HG03378 (cell line): ENCODE measurements around the gene CTNNA1.
"Not testable (repeated sequence)": the region's sequence is repeated elsewhere in the genome, so short reads cannot be mapped to it uniquely, and the experiment has no call there.

ENCODE experiments used
- ATAC-seq: cut with Tn5 transposase; IDR thresholded peaks from one replicate; pipeline ENCODE4 v1.9.1; 2021; ENCODE audit warnings: mild to moderate bottlenecking, moderate library complexity; ENCODE audit not compliant: unreplicated experiment

The CTNNA1 gene

GRCh38 chr5:138757061-138757776 is 4.0 kb downstream of the CTNNA1 start:
- ATAC-seq: no peak

DNA sequence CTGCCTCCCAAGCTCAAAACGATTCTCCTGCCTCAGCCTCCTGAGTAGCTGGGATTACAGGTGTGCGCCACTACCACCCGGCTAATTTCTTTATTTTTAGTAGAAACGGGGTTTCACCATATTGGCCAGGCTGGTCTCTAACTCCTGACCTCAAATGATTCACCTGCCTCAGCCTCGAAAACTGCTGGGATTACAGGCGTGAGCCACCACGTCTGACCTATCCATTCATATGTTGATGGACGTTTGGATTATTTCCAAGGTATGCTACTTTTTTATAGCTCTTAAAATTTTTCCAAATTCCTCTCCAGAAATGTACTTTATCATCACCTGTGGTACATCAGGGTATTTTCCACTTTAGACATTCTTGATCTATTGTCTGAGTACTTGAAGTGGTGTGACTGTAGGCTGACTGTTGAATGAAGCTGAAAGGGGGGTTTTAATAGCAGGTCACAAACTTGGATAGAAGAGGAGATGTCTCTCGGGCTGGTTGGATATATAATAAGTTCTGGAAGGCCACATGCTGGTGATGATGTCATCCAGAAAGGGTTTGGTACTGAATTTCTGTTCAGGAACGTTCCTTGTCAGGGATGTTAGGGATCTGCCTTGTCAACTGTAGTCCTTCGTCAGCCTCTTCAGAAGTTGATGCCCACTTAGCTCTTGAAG is 7.4 kb downstream of the CTNNA1 start:
- no peak for ATAC-seq

GRCh38 chr5:138761115-138761514 is 7.9 kb downstream of the CTNNA1 start:
- ATAC-seq: not testable (repeated sequence)

DNA sequence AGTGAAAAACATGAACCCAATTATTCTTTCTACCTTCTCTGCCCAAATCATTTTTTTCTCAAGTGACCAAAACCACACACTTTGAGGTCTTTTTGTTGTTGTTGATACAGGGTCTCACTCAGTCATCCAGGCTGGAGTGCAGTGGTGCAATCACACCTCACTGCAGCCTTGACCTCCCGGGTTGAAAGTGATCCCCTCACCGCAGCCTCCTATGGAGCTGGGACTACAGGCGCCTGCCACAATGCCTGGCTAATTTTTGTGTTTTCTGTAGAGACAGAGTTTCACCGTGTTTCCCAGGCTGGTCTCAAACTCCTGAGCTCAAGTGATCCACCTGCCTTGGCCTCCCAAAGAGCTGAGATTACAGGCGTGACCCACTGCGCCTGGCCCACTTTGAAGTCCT is 8.4 kb downstream of the CTNNA1 start:
- ATAC-seq: not testable (repeated sequence)

DNA sequence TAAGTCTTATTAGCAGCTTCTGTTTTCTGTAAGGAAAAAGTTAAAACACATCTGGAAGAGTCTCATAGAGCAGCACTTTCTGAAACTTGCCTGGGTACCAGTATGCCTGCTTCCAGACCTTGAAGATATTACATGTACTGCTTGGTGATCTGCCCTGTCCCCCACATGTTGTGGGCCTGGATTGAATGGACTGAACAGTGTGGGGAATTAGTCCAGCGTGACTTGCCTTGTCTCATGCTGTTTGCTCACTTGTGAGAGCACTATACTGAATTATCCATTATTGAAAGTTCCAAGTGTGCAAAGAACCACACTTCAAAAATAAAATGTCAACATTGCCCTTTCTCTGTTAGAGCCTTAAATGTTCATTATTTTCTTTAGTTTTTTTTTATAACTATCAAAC is 8.9 kb downstream of the CTNNA1 start:
- no peak for ATAC-seq

DNA sequence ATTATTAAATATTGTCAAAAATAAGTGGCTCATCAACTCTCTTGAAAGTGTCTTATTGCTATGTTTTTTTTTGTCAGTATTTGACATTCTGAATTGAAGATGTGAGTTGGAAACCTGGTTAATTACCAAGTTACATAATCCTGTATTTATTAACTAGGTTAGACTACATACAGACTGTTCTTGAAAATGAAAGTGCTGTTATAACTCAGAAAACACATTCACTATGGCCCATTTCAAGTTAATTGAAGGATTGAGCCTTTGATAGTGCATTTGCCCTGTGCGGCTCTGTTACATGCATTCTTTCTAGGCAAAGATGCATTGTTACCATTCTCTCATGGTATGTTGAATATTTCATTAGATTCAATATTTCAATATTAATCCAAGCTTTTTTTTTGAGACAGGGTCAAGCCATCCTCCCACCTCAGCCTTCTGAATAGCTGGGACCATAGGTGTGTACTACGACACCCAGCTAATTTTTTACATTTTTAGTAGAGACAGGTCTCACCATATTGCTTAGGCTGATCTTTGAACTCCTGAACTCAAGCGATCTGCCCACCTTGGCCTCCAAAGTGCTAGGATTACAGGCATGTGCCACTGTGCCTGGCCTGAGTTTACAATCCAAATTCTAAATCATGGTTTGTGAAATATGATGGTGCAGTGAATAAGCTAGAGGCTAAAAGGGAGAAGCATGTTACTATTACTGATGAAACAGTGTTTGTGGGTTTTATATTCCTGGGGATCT is 10.0 kb downstream of the CTNNA1 start:
- no peak for ATAC-seq

DNA sequence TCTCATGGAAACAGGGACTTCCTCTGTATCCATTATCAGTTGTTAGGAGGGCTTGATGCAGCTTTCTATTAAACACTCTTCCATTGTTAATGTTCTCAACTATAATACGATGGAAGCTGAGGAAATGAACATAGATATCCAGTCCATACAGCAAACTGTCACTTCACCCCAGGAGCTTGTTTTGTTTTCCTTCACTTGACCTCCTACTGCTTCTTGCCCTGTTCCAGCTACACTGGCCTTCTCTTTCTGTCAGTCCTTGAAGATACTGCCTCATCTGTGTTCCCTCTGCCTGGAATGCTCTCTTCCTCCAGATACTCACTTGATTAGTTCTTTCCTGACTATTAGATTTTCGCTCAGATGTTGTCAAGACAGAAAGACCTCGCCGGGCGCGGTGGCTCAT is 17.1 kb downstream of the CTNNA1 start:
- no peak for ATAC-seq

DNA sequence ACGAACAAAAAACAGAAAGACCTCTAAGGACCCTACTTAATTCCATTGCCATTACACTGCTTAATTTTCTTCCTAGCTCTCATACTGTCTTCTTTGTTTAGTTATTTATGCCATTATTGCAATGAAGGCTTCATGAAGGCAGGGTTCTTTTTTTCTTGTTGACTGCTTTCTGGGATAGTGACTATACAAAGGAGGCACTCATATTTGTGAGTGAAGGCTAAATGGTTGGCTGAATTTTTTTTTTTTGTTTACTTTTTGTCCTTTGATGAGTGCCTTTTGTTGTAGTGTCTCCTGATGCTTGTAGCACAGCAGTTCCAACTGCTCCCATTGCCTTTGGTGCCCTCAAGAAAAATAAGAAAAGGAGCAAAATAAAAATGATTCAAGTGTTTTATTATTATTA is 17.8 kb downstream of the CTNNA1 start:
- ATAC-seq: no peak

- no peak for ATAC-seq
Measured at GRCh38 chr5:138772986-138773594, 19.9 kb downstream of the CTNNA1 start.

GRCh38 chr5:138773624-138774023 is 20.4 kb downstream of the CTNNA1 start:
- not testable (repeated sequence) for ATAC-seq

DNA sequence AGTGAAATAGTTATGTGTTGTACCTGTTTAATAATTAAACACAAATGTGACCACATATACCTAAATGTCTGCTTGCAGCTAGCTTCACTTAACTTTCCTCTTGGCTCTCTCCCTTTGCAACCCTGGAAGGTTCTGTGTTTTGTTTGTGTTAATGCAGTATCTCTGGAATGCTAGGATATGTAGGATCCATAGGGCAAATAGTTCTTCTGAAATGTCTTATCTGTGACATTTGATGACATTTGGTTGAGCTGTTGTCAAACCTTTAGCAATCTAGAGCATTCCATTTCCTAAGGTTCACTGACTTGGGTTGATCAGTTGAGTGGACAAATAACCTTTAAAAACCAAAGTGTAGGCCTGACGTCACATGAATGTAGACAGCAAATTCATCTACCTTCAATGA is 21.8 kb downstream of the CTNNA1 start:
- ATAC-seq: no peak

DNA sequence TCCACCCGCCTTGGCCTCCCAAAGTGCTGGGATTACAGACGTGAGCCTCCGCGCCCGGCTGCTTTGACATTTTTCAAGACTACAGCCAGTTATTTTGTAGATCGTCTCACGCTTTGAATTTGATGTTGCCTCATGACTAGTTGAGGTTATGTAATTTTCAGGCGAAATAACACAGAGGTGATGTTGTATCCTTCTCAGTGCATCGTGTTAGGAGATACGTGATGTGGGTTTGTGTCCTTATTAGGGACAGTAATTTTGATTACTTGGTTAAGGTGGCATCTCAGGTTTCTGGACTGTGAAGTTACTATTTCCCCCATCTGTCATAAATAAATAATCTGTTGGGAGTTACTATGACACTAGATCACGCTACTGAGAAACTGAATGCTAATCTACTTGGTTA is 25.0 kb downstream of the CTNNA1 start:
- ATAC-seq: no peak

DNA sequence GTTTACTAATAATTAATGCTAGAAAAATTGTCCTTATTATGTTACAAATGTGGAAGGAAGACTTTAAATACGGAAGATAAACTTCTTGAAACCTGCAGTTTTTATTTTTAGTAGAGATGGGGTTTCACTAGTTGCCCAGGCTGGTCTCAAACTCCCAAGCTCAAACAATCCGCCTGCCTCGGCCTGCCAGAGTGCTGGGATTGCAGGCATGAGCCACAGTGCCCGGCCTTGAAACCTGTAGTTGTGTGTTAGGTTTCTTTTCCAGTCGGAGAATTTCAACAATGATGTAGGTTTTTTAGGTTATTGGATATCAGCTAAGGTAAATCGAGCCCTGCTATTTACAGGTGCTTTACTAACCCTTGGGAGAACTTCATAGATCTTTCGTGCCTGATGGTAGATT is 30.8 kb downstream of the CTNNA1 start:
- ATAC-seq: no peak

- ATAC-seq: no peak
Measured at GRCh38 chr5:138784590-138784989, 31.4 kb downstream of the CTNNA1 start.

- no peak for ATAC-seq
Measured at GRCh38 chr5:138789771-138790242, 36.6 kb downstream of the CTNNA1 start.

GRCh38 chr5:138790684-138791083 is 37.5 kb downstream of the CTNNA1 start:
- ATAC-seq: no peak

DNA sequence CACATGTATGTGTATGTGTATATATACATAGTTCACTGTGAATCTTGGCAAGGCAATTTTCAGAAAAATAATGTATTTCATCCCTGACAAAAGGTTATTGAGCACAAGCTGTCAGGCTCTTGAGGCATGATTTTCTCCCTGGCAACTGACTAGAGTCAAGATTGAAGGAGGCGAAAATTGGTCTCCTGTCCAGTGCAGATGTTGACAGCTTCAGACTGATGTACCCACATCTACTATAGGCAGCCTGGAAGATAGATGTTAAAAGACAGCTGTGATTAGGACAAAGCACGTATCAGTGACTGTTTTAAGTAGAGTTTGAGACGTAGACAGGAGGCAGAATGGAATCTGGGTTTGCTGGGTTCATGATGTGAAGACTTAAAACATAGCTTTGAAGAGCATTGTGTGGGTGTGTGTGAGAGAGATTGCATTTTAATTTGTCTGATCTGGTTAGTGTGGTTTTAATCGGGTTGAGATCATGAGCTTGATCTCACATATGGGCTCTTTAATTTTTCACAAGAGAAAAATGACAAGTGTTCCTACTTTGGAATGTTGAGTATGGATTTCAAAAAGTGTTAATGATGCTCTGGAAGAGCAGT is 39.1 kb downstream of the CTNNA1 start:
- ATAC-seq: no peak

DNA sequence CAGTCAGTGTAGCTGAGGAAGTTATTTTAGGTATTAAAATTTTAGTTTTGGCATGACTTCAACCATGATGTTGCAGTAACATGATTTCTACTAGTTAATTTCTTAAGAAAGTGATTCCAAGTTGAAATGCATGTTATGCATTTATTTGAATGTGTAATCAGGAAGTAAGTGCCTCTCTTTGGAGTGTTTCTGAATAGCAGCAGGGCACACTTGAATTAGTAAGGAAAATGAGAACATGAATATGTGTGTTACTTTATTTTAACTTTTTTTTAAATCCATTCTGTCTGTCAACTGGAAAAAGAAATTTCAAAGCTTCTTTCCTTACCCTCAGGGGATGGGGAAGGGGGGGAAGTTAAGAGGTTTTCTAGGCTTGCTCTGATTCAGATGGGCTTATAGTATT is 40.4 kb downstream of the CTNNA1 start:
- no peak for ATAC-seq

- no peak for ATAC-seq
Measured at GRCh38 chr5:138803285-138803684, 50.1 kb downstream of the CTNNA1 start.

- ATAC-seq: no peak
Measured at GRCh38 chr5:138803935-138804334, 50.7 kb downstream of the CTNNA1 start.

GRCh38 chr5:138805096-138805495 is 51.9 kb downstream of the CTNNA1 start:
- no peak for ATAC-seq
